NAMALWA (cell line): ENCODE results near the gene MYO3B.
"Not testable (repeated sequence)": the region's sequence is repeated elsewhere in the genome, so short reads cannot be mapped to it uniquely, and the experiment has no call there.

ENCODE experiments used
- DNase-seq: peaks from one replicate; pipeline ENCODE4 v3.0.0-alpha.2; 2015; ENCODE audit warnings: low spot score

The MYO3B gene

GRCh38 chr2:170512266-170512665, 334.3 kb downstream of the MYO3B start:
- no peak for DNase-seq

- no peak for DNase-seq
Observed at GRCh38 chr2:170514140-170514539, 336.2 kb downstream of the MYO3B start.

GRCh38 chr2:170517538-170517937, 339.6 kb downstream of the MYO3B start:
- no peak for DNase-seq

GRCh38 chr2:170518911-170519310, 341.0 kb downstream of the MYO3B start:
- DNase-seq = no peak

- no peak for DNase-seq
Observed at GRCh38 chr2:170521299-170521698, 343.4 kb downstream of the MYO3B start.

GRCh38 chr2:170523506-170523905, 345.6 kb downstream of the MYO3B start:
- peak; percentile 18 for DNase-seq

- no peak for DNase-seq
Observed at GRCh38 chr2:170524828-170525565, 347.1 kb downstream of the MYO3B start.

GRCh38 chr2:170525566-170525900, 347.6 kb downstream of the MYO3B start:
- DNase-seq = no peak

GRCh38 chr2:170530284-170530745, 352.4 kb downstream of the MYO3B start:
- peak; percentile 7 for DNase-seq

GRCh38 chr2:170530803-170531564, 353.0 kb downstream of the MYO3B start:
- no peak for DNase-seq

- DNase-seq = no peak
Observed at GRCh38 chr2:170531876-170532275, 353.9 kb downstream of the MYO3B start.

GRCh38 chr2:170533156-170533555, 355.2 kb downstream of the MYO3B start:
- no peak for DNase-seq

GRCh38 chr2:170535552-170535951, 357.6 kb downstream of the MYO3B start:
- DNase-seq = no peak

- no peak for DNase-seq
Observed at GRCh38 chr2:170544817-170545216, 366.9 kb downstream of the MYO3B start.

- DNase-seq = no peak
Observed at GRCh38 chr2:170548304-170548703, 370.4 kb downstream of the MYO3B start.

GRCh38 chr2:170550501-170550900, 372.6 kb downstream of the MYO3B start:
- no peak for DNase-seq

GRCh38 chr2:170551899-170552298, 374.0 kb downstream of the MYO3B start:
- not testable (repeated sequence) for DNase-seq

GRCh38 chr2:170553748-170554147, 375.8 kb downstream of the MYO3B start:
- DNase-seq = no peak

- no peak for DNase-seq
Observed at GRCh38 chr2:170554278-170554955, 376.5 kb downstream of the MYO3B start.

- no peak for DNase-seq
Observed at GRCh38 chr2:170562928-170563327, 385.0 kb downstream of the MYO3B start.

GRCh38 chr2:170563401-170563800, 385.5 kb downstream of the MYO3B start:
- no peak for DNase-seq

GRCh38 chr2:170566138-170566537, 388.2 kb downstream of the MYO3B start:
- DNase-seq = no peak

- DNase-seq = no peak
Observed at GRCh38 chr2:170567429-170567828, 389.5 kb downstream of the MYO3B start.
